Hepatic stellate cell (primary cell): ENCODE measurements around the gene ANK3.

Source experiments
- DNase-seq: peaks from one replicate; pipeline ENCODE4 v3.0.0; 2011; ENCODE audit warnings: low spot score

Gene ANK3

GRCh38 chr10:60413306-60414012 is 23.8 kb upstream of the ANK3 start:
- DNase-seq: no peak

GRCh38 chr10:60410970-60411369 is 21.3 kb upstream of the ANK3 start:
- DNase-seq: no peak

- no peak for DNase-seq
Measured at GRCh38 chr10:60409202-60409601, 19.5 kb upstream of the ANK3 start.

GRCh38 chr10:60406182-60406581 is 16.5 kb upstream of the ANK3 start:
- DNase-seq: no peak

- DNase-seq: no peak
Measured at GRCh38 chr10:60405172-60405571, 15.5 kb upstream of the ANK3 start.

GRCh38 chr10:60403168-60403873 is 13.6 kb upstream of the ANK3 start:
- DNase-seq: no peak

- DNase-seq: no peak
Measured at GRCh38 chr10:60400366-60400765, 10.7 kb upstream of the ANK3 start.

GRCh38 chr10:60399328-60399727 is 9.7 kb upstream of the ANK3 start:
- DNase-seq: no peak

- DNase-seq: no peak
Measured at GRCh38 chr10:60397792-60398191, 8.1 kb upstream of the ANK3 start.

- no peak for DNase-seq
Measured at GRCh38 chr10:60396766-60397165, 7.1 kb upstream of the ANK3 start.

- no peak for DNase-seq
Measured at GRCh38 chr10:60395711-60396110, 6.0 kb upstream of the ANK3 start.

GRCh38 chr10:60394446-60394845 is 4.8 kb upstream of the ANK3 start:
- no peak for DNase-seq

- no peak for DNase-seq
Measured at GRCh38 chr10:60390224-60390626, 550 bp upstream of the ANK3 start.

- DNase-seq: no peak
Measured at GRCh38 chr10:60388709-60389301, 870 bp downstream of the ANK3 start.

- DNase-seq: no peak
Measured at GRCh38 chr10:60388116-60388625, 1.5 kb downstream of the ANK3 start.

- DNase-seq: no peak
Measured at GRCh38 chr10:60387531-60387930, 2.1 kb downstream of the ANK3 start.

GRCh38 chr10:60385399-60385738 is 4.3 kb downstream of the ANK3 start:
- DNase-seq: no peak

- DNase-seq: peak; percentile 75
Measured at GRCh38 chr10:60384708-60385398, 4.8 kb downstream of the ANK3 start.

GRCh38 chr10:60384011-60384410 is 5.7 kb downstream of the ANK3 start:
- DNase-seq: no peak

GRCh38 chr10:60382946-60383681 is 6.6 kb downstream of the ANK3 start:
- DNase-seq: no peak

- no peak for DNase-seq
Measured at GRCh38 chr10:60380781-60381180, 8.9 kb downstream of the ANK3 start.

- DNase-seq: no peak
Measured at GRCh38 chr10:60377955-60378354, 11.7 kb downstream of the ANK3 start.
